ENCODE measurements around the gene ZNF813.
A peak's percentile ranks its signal among the peaks of the same experiment; 100 is the strongest.
"Not testable (repeated sequence)": the region's sequence is repeated elsewhere in the genome, so short reads cannot be mapped to it uniquely, and the experiment has no call there.

ZNF813 gene

DNA sequence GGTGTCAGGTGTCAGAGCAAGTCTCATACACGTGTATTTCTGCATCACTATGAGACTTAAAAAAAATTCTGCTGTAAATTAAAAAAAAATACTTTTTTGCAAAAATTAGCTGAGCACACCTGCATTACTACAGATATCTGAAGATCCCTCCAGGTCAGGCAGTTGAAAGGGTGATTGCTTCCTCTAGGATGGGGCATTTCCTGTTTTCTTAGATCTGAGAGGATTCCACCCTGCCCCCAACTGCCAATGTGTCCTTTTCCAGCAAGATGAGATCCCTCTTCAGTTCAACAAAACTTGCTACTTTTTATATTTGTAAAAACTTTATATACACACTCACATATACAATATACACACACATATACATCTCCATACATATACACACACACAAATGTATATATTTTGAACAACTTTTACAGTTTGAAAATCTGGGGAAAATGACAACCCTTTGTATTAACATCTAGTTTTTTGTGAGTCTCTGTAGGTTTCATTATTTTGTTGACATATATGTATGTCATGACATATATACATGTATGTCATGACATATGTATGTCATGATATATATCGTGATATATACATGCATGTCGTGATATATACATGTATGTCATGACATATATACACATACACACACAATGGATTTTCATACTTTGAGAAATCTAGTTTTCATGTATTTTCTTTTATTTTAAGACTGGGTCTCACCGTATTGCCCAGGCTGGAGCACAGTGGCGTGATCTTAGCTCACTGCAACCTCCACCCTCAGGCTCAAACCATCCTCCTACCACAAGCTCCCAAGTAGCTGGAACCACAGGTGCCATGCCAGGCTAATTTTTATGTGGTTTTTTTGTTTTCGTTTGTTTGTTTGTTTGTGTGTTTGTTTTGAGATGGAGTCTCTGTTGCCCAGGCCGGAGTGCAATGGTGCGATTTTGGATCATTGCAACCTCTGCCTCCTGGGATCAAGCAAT lies 17.8 kb downstream of the ZNF813 start:
- DNase-seq = no peak

DNA sequence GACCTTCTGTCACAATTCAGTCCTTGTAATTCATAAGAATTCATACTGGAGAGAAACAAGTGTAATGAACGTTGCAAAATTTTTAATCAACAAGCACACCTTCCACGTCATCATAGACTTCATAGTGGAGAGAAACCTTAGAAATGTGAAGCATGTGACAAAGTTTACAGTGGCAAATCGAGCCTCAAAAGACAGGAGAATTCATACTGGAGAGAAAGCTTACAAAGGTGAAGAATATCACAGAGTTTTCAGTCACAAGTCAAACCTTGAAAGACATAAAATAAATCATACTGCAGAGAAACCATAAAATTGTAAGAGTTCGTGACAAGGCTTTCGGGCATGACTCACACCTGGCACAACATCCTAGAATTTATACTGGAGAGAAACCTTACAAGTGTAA lies 24.6 kb downstream of the ZNF813 start:
- DNase-seq = no peak

DNA sequence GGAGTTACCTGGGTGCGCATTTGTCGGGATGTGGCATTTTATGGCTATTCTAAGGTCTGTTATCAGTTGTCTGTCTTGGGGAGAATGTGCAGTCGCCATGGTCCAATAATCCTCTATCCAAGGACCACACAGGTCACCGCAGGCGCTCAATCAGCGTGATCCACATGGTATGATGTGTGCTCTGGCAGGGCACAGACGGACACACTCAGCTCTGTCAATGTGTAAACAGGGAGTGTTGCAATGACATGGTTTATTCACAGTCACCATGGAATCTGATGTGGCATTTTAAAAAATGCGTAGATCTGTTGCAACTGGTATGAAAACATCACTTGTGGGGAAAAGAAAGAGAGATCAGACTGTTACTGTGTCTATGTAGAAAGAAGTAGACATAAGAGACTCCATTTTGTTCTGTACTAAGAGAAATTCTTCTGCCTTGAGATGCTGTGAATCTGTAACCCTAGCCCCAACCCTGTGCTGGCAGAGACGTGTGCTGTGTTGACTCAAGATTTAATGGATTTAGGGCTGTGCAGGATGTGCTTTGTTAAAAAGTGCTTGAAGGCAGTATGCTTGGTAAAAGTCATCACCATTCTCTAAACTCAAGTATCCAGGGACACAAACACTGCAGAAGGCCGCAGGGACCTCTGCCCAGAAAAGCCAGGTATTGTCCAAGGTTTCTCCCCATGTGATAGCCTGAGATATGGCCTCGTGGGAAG lies 29.9 kb downstream of the ZNF813 start:
- DNase-seq = not testable (repeated sequence)

DNA sequence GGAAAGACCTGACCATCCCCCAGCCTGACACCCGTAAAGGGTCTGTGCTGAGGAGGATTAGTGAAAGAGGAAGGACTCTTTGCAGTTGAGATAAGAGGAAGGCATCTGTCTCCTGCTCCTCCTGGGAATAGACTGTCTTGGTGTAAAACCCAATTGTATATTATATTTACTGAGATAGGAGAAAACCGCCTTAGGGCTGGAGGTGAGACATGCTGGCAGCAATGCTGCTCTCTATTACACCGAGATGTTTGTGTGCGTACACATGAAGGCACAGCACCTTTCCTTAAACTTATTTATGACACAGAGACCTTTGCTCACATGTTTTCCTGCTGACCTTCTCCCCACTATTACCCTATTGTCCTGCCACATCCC lies 30.5 kb downstream of the ZNF813 start:
- DNase-seq = not testable (repeated sequence)

DNA sequence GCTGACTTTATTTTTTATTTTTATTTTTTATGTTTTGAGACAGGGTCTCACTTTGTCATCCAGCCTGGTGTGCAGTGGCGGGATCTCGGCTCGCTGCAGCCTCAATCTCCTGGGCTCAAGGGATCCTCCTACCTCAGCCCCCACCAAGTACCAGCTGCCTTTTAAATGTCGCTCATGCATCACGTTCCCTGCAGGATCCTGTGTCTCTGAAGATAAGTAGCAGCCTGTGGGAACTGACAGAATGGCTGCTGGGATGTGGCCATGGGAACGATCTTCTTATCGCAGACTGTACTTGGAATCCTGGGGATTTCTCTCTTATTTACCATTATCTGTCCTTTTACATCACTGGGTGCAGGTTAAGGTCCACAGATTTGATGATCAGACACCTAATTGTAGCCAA lies 35.6 kb downstream of the ZNF813 start:
- DNase-seq = not testable (repeated sequence)

DNA sequence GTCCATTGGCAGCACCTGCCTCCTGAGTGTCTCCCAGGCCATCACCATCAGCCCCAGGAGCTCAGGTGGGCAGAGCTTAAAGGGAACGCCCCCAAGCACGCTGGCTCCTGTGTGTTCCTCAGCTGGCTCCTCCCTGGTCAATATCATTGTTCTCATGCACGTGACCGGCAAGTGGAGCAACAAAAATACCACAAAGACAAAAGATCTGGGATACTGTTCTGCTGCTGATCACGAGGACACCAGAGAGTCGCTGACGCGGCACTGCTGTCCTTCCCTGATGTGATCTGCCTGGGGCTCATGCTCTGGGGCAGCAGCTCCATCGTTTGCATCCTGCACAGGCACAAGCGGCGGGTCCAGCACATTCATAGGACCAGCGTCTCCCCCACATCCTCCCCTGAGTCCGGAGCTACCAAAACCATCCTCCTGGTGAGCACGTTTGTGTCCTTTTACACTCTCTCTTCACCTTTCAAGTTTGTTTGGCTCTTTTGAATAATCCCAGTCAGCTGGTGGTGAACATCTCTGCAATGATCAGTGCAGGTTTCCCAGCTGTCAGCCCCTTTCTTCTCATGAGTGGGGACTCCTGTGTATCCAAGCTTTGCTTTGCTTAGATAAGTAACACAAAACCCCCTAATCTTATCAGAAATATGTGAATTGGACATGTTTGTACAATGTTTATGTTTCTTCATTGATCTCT lies 36.3 kb downstream of the ZNF813 start:
- not testable (repeated sequence) for DNase-seq

DNA sequence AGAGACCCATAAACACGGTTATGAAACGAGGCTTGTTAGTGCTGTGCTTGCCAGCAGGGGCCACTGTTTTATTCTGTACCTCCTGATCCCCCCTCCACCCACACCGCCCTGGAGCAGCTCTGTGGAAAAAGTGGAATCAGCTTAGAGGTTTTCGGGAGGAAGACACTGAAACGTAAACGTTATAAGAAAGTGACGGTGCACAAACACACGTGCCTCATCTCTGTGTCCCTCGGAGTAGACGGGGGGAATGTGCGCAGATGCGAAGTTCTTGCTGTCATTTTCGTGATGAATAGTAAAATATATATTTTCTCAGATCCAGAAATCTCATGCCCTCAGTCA lies 36.8 kb downstream of the ZNF813 start:
- not testable (repeated sequence) for DNase-seq

DNA sequence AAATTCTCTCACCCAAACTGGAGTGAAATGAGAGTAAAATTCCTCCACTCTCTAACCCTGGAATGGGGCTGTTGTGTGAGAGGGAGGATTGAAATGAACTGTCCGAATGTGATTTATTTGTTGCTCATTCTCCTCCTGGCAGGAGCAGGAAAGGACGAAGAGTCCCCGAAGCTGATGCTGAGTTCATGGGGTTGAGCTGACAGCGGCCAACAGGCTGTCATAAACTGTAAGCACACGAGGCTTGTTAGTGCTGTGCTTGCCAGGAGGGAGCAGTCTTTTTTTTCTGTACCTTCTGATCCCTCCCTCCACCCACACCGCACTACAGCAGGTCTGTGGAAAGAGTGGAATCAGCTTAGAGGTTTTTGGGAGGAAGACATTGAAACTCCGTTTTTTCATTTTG lies 37.4 kb downstream of the ZNF813 start:
- no peak for DNase-seq

DNA sequence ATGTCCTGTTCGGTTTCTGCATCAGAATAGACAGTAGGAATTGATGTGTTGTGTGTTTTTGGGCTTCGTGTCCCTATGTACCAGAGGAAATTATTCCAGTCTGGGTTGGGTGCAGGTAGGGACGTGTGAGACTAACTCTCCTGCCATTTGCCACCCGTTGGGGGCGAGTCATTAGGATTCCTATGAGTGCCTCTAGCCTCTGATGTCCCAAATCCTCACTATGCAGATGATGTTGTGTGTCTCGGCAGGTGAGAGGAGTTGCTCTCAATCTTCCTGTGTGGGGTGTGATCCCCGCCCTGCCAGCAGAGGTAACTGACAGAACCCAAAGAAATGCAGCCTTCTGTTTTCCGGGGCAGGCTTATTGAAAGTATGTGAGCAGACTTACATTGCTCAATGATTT lies 39.2 kb downstream of the ZNF813 start:
- DNase-seq = no peak

DNA sequence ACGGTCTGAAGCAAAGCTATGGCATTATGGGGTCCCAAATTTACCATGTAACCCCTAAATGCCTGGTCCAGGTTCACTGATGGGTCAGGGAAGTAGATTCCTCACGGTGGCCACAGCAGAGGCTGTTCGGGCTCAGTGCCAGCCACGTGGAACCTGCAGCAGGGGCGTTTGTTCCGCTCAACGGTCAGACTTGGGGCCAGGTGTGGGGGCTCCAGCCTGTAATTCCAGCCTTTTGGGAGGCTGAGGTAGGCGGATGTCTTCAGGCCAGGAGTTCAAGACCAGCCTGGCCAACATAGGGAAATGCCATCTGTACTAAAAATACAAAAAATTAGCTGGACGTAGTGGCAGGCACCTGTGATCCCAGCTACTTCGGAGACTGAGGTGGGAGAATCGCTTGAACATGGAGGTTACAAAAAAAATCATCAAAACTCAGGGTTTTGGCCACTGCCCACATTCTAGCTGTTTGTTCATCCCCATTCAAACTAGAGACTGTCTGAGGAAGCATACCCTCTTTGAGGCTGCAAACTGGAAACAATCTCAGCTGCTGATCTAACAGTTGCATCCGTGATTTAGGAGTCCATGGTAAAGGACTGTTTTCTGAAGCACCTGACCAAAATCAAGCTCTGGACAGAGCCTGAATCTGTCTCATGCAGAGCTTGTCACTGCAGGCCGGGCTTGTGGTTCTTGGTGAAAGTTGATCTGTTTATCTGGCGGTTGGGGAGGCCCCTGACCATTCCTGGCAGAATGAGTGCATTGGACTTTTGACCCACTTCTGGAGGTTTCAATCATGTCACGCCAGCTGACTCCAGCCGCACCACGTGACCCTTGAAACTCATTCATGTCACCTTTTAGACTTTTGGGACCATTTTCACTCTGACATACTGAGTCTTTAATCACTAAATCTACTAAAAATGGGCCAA lies 40.2 kb downstream of the ZNF813 start:
- DNase-seq = no peak

DNA sequence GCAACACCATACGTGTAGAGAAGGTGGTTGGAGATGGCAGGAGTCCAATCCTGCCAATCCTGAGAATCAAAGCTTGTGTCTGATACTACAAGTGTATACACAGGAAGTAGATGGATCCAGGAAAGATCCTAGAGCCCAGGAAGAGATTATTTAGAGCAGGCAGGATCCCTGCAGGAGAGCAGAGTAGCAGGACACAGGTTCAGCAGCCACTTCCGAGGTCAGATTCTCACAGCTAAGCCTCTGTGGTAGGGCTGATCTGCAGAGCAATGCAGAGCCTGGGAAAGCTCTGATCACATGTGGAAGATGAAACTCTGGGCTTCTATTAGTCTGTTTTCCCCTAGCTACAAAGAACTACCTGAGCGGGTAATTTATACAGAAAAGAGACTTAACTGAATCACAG lies 41.9 kb downstream of the ZNF813 start:
- no peak for DNase-seq

DNA sequence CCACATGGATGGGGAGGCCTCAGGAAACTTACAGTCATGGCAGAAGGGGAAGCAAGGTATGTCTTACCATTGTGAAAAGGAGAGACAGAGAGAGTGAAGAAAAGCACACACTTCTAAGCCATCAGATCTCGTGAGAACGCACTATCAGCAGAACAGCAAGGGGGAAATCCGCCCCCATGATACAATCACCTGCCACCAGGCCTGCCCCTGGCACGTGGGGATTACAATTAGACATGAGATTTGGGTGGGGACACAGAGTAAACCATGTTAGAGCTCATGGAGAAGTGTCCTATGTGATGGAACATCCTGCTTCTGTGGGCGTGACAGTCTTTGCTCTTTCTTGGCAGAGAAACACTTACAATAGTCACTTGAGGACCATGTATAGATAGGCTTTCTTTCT lies 42.3 kb downstream of the ZNF813 start:
- no peak for DNase-seq

DNA sequence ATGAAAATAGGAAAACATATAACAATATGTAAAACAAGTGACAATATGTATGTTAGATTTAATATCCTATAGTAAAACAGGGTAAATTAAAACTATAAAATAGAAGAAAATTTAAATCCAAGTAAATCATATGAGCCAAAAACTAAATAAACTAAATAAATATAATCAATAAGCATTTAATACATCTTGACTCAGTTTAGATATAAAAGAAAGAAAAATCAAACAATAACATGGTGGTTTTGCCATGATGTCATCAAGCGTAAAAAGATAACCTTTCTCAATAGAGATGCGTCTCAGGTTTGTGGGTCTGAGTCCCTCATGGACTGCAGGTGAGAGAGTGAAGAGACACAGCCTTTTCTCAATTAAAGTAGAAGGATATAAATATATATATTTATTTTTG lies 43.8 kb downstream of the ZNF813 start:
- no peak for DNase-seq

DNA sequence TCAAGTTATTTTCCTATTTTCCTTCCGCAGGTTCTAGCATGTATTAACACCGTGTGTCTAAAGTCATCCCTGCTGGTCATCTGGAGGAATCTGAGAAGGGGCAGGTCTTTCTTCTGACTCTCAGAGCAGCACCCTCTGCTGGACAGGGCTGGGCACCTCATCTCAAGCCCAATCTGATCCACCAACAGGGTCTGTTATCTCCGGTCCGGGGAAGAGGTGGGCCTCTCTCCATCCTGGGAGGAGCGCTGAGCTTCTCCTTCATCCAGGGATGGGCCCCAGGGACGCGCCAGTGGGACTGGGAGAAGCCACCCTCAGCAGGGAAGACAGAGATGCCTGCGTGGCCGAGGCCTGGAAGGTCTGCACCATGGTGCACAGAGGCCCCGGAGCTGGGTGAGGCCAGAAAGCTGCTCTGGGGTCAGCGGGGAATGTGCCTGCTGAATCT lies 44.4 kb downstream of the ZNF813 start:
- no peak for DNase-seq

DNA sequence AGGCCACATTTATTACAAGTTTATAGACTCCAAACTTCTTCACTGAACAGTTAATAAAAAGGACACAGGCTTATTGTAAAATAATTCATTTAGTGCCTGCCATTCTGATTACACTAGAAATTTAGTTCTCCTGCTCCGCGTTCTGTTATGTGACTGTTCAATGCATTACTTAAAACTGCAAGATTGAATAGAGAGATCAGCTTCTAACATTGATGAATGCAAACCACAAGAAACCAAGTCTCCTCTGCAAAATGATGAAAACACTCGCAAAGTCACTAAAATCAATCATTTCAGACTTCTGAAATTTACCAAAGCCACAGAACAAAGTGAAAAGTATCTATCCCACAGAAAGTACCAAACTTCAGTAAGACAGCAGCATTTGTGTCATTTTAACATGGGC lies 47.5 kb downstream of the ZNF813 start:
- DNase-seq = not testable (repeated sequence)

DNA sequence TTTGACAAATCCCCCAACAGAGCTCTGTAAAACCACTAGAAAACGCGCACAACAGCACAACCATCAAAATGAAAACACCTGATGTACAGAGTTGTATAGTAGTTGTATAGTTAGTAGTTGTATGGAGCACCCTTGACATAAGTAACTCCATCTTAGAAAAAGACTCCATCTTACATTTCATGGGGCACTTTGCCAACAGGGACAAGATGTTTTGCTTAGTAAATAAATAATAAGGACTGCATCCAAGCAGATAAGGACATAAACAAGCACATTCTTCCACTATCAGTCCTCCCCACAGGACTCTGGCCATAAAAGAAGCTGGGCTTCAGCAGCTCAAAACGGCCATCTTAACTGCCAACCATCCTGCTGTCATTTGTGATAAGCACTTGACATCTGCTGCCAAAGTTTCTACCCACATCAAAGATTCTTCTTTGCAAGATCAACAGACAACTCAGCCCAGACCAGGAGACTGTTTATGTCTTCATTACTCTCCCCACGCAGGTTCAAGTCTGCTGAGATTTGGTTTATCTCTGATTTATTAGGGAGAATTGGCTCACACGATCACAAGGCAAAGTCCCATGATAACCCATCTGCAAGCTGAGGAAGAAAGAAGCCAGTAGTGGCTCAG lies 49.7 kb downstream of the ZNF813 start:
- no peak for DNase-seq

DNA sequence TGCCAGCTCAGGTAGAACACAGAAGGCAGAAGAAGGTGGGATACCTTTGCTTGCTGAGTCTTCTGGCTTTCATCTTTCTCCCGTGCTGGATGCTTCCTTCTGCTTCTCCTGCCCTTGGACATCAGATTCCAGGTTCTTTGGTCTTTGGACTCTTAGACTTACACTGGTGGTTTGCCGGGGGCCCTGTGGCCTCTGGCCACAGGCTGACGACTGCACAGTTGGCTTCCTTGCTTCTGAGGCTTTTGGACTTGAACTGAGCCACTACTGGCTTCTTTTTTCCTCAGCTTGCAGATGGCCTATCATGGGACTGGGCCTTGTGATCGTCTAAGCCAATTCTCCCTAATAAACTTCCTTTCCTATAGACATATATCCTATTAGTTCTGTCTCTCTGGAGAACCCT lies 50.6 kb downstream of the ZNF813 start:
- no peak for DNase-seq

DNA sequence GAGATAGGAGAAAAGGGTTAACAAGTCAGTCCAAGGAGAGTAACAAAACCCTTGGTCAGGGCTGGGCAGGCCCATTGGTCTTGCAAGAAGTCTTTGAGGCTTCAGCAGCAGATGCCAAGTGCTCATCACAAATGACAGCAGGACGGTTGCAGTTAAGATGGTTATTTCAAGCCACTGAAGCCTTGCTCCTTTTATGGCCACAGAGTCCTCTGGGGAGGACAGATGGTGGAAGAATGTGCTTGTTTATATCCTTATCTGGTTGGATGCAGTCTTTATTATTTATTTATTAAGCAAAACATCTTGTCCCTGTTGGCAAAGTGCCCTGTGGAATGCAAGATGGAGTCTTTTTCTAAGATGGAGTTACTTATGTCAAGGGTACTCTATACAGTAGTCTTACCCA lies 51.2 kb downstream of the ZNF813 start:
- no peak for DNase-seq

DNA sequence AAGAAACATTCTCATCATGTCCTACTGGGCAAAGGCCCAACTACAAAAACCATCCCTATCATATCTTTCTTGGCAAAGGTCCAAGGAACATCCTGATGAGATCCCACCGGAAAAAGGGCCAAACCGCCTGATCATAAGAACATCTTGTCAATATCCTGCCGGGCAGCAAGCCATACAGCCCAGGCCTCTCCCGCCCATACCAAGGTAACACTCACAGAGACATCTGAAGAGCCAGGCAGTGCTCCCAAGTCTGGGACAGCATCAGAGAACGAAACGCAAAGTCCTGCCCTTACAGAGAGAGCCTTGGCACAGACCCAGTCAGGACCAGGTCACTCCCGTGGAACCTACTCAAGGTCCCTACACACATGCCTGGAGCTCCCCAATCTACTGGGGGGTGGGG lies 51.9 kb downstream of the ZNF813 start:
- DNase-seq = no peak

DNA sequence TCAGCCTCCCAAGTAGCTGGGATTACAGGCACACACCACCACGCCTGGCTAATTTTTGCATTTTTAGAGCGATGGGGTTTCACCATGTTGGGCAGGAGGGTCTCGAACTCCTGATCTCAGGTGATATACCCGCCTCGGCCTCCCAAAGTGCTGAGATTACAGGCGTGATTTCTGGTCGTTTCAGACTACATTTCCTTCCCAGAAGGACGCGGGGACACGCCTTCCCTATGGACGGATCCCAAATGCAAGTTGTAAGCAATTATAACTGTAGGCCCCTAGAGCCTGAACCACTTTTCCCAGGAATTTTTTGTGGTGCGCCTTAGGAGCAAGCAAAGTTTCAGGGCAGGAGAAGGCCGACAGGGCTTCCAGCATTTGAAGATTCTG lies 52.6 kb downstream of the ZNF813 start:
- no peak for DNase-seq

DNA sequence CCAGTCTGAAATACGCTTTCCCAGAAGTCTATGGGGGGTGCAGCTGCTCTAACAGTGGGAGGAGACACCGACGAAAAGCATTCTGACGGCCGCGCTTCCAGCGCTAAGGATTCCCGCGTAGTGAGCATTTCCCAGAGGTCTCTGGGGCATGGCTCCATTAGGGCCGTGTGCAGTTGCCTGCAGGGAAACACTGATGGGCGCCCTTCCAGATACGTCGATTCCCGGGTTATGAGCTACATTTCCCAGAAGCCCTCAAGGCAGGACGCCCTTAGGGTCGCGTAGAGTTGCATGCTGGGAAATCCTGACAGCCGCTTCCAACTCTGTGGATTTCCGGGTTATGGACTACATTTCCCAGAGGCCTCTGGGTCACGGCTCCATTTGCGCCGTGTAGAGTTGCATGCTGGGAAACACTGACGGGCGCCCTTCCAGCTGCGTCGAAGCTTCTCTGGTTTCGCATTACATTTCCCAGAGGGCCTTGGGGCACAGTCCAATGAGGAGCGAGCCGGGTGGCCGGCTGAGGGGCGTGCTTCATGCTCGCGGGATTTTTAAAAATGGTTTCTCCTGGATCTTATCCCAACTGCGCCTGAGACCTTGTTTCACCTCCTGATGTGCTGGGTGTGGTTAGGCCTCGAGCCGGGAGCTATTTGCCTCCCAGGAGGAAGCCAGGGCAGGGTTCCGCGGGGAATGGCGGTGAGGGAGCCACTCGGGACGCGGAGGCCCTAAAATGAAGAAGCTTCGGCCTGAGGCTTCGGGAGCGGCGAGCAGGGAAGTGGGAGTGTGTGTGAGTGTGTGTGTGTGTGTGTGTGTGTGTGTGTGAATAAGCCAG lies 53.2 kb downstream of the ZNF813 start:
- DNase-seq = peak; percentile 98

Data from NCI-H1436 treated with DMSO at 0.1 percent for 48 hours (cell line).